CD4-positive, alpha-beta memory T cell (primary cell): ENCODE data around the gene KLRF1. TPM values are rescaled to one million over a fixed set of nuclear protein-coding genes. Genes with fewer than 3 reads are reported as not detected.

Source experiments
- CTCF ChIA-PET: fragments of 350-600 bp; sonication (Branson Sonifier 250); formaldehyde crosslinking; loops from one replicate; lab custom pipeline; 2021; ENCODE audit warnings: inconsistent platforms; ENCODE audit not compliant: partially characterized antibody; lab: Charles Lee
- POLR2A ChIA-PET: fragments of 350-600 bp; sonication (Branson Sonifier 250); formaldehyde crosslinking; loops from one replicate; lab custom pipeline; 2021; ENCODE audit not compliant: partially characterized antibody; lab: Charles Lee
- DNase-seq, 5 donors: peaks; one replicate each; pipeline versions ENCODE4 v3.0.0 to v3.0.0-alpha.2; 2020 to 2022; ENCODE audit warnings: mixed read lengths in 1 of 5
- H3K27ac ChIP-seq: one replicate; pipeline ENCODE4 v1.7.0; 2013; ENCODE audit warnings: low read depth, low read length
- H3K27me3 ChIP-seq: 2 replicates; pipeline ENCODE4 v1.7.0; 2013; ENCODE audit warnings: mild to moderate bottlenecking, low read length, moderate library complexity; ENCODE audit not compliant: insufficient read depth
- H3K36me3 ChIP-seq: 2 replicates; pipeline ENCODE4 v1.7.0; 2013; ENCODE audit warnings: mild to moderate bottlenecking, low read length, moderate library complexity; ENCODE audit not compliant: insufficient read depth
- H3K4me1 ChIP-seq: 2 replicates; pipeline ENCODE4 v1.7.0; 2013; ENCODE audit warnings: mild to moderate bottlenecking, low read length, moderate library complexity; ENCODE audit not compliant: insufficient read depth
- H3K4me3 ChIP-seq, 2 donors: one replicate each; pipeline ENCODE4 v1.7.0; 2013; ENCODE audit warnings: low read length in 2 of 2, mild to moderate bottlenecking in 1 of 2
- H3K9me3 ChIP-seq, 2 donors: one replicate each; pipeline ENCODE4 v1.7.0; 2013; ENCODE audit warnings: low read length in 2 of 2, control low read depth in 1 of 2; ENCODE audit not compliant: control insufficient read depth in 1 of 2
- H3K27ac Mint-ChIP-seq, 7 donors: one replicate each; pipeline ENCODE4 v1.8.0; 2020 to 2021; ENCODE audit warnings: mixed read lengths in 7 of 7, mild to moderate bottlenecking in 6 of 7, inconsistent platforms in 3 of 7, moderate library complexity in 3 of 7
- H3K27me3 Mint-ChIP-seq, 2 donors: one replicate each; pipeline ENCODE4 v1.8.0; 2020 to 2021; ENCODE audit warnings: mixed read lengths in 2 of 2
- H3K36me3 Mint-ChIP-seq, 2 donors: one replicate each; pipeline ENCODE4 v1.8.0; 2020 to 2021; ENCODE audit warnings: mixed read lengths in 2 of 2, inconsistent platforms in 1 of 2, mild to moderate bottlenecking in 1 of 2
- H3K4me1 Mint-ChIP-seq, 4 donors: one replicate each; pipeline ENCODE4 v1.8.0; 2020 to 2021; ENCODE audit warnings: mixed read lengths in 4 of 4, mild to moderate bottlenecking in 1 of 4
- H3K4me3 Mint-ChIP-seq, 8 donors: one replicate each; pipeline ENCODE4 v1.8.0; 2020 to 2021; ENCODE audit warnings: mixed read lengths in 8 of 8, mild to moderate bottlenecking in 7 of 8, moderate library complexity in 6 of 8, inconsistent platforms in 3 of 8
- H3K9me3 Mint-ChIP-seq, 8 donors: one replicate each; pipeline ENCODE4 v1.8.0; 2020 to 2021; ENCODE audit warnings: mixed read lengths in 8 of 8, mild to moderate bottlenecking in 5 of 8, inconsistent platforms in 3 of 8, moderate library complexity in 1 of 8
- intact Hi-C: fragments of 100-400 bp; cut with micrococcal nuclease; formaldehyde crosslinking; loops from one replicate; pipeline ENCODE4 v1.15.1; 2023
- polyA plus RNA-seq, 2 donors: library from polyadenylated mRNA; unstranded; fragments of 300-500 nt; fragmentation: Illumina TruSeq; gene quantifications; one replicate each; pipeline ENCODE4 v1.2.3, GENCODE V29; 2021
- total RNA-seq, 2 experiments: library from RNA; stranded (reverse); gene quantifications; one replicate each; pipeline ENCODE4 v1.2.3, GENCODE V29; 2021

The KLRF1 gene
- total and polyA plus RNA-seq, 4 experiments from 2014 or later: 0.28 to 1.1 (median 0.40) TPM

DNA sequence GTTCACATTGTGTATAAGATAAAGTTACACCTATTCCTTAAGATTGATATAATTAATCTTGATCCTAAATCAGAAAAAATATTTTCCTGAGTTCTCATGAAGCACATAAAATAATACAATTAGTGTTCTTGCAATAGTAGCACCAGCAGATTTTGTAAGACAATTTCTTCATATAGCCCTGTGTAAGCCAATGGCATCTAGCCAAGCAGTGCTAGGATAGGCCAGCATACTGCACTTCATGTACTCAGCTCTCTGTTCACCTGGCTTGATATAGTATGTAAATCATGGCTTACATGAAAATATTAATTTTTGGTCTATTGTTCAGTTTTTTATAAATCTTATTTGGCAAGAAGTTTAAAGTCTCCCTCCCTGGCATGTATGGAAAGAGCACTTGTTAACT lies 55.9 kb downstream of the KLRF1 start:
- no peaks in the 10 kb centered on the region for H3K27me3 ChIP-seq
- Mint-ChIP-seq H3K9me3 (no peaks in the 10 kb centered on the region), H3K27ac (no peak overlapping the region), H3K4me1 (peaks cover 0 to 5% (median 2%) of the 10 kb centered on the region in 4 donors), H3K36me3 (no peaks in the 10 kb centered on the region), H3K4me3 (no peak overlapping the region), H3K27me3 (peaks cover 0 to 1% of the 10 kb centered on the region in 2 donors)
- no peaks in the 10 kb centered on the region for H3K9me3 ChIP-seq
- CTCF ChIA-PET: no interaction called here
- H3K27ac ChIP-seq: no peak overlapping the region
- H3K36me3 ChIP-seq: no peaks in the 10 kb centered on the region
- no peak overlapping the region for H3K4me3 ChIP-seq
- POLR2A ChIA-PET: no interaction called here
- DNase-seq: no peak
- H3K4me1 ChIP-seq: no peaks in the 10 kb centered on the region
- intact Hi-C loops: no loop called here

DNA sequence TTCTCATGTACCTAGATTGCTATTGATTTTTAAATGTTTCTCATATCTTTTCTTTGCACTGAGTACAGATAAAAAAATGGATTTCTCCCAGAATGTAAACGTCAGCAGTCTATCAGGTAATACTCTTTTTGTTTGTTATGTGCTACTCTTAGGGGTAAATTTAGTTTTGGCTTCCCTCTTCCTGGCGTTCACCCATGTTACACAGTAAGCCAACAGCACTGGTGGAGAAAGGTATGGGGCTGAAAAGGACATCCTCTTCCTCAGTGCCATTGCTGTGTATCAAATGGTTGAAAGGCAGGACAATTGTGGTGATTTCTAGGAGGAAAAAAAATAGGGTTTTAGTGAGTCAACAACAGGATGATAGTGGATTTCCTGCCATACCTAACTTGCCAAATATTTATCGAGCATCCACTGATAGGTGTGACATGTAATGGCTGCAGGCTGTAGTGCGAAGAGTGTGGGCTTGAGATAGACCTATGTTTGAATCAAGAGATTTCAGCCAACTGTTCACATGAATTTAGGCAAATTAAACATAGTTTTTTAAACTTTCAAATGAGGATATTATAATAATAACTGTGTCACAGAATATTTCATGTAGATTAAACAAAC lies 61.5 kb downstream of the KLRF1 start:
- H3K27me3 ChIP-seq: no peaks in the 10 kb centered on the region
- H3K4me1 ChIP-seq: peaks cover 7% of the 10 kb centered on the region
- H3K4me3 Mint-ChIP-seq: peak overlapping the region in 2 of 8 donors; percentile 10 to 29
- H3K27me3 Mint-ChIP-seq: no peaks in the 10 kb centered on the region
- intact Hi-C loops: no loop called here
- DNase-seq: no peak
- no peak overlapping the region for H3K27ac ChIP-seq
- H3K9me3 ChIP-seq: no peaks in the 10 kb centered on the region
- H3K36me3 Mint-ChIP-seq: no peaks in the 10 kb centered on the region
- POLR2A ChIA-PET: interaction anchor here (1.1 kb wide), 1 partner anchor 19 kb away, joined by 3 read pairs; the partner anchor contains the start of gene CLEC2B
- H3K4me1 Mint-ChIP-seq: peaks cover 7 to 11% (median 8%) of the 10 kb centered on the region in 4 donors
- CTCF ChIA-PET: no interaction called here
- H3K36me3 ChIP-seq: no peaks in the 10 kb centered on the region
- H3K27ac Mint-ChIP-seq: peak overlapping the region in 3 of 7 donors; percentile 49 to 76 (median 76)
- no peak overlapping the region for H3K4me3 ChIP-seq
- peaks cover 0 to 3% (median 0%) of the 10 kb centered on the region in 8 donors for H3K9me3 Mint-ChIP-seq

Other genes with a start within 250 kb of the KLRF1 start
- gene KLRB1, start 219.6 kb upstream of the KLRF1 start, total RNA-seq: 10 to 100 TPM; 62.2 to 63.2 TPM
- gene KLRB1, start 219.6 kb upstream of the KLRF1 start, polyA plus RNA-seq: 100 to 1,000 TPM; 133 to 196 TPM
- 100 to 1,000 TPM; 294 to 297 TPM for gene CLEC2D, start 157.8 kb upstream of the KLRF1 start, total RNA-seq
- 100 to 1,000 TPM; 241 to 288 TPM for gene CLEC2D, start 157.8 kb upstream of the KLRF1 start, polyA plus RNA-seq
- 1 to 10 TPM; 7.2 to 8.6 TPM for gene CLECL1, start 94.4 kb upstream of the KLRF1 start, total RNA-seq
- 1 to 10 TPM; 4.3 to 7.5 TPM for gene CLECL1, start 94.4 kb upstream of the KLRF1 start, polyA plus RNA-seq
- 10 to 100 TPM; 31.0 to 35.9 TPM for gene CD69, start 66.6 kb upstream of the KLRF1 start, total RNA-seq
- 1,000 to 10,000 TPM in 1 of 2 donors, 100 to 1,000 TPM in 1; 145 to 1,121 TPM for gene CD69, start 66.6 kb upstream of the KLRF1 start, polyA plus RNA-seq
- 10 to 100 TPM; 72.5 to 74.6 TPM for gene CLEC2B, start 41.9 kb downstream of the KLRF1 start, total RNA-seq
- 10 to 100 TPM; 42.2 to 79.8 TPM for gene CLEC2B, start 41.9 kb downstream of the KLRF1 start, polyA plus RNA-seq
- not detected for gene KLRF2, start 54.0 kb downstream of the KLRF1 start, total RNA-seq
- gene KLRF2, start 54.0 kb downstream of the KLRF1 start, polyA plus RNA-seq: not detected
- not detected for gene CLEC2A, start 104.9 kb downstream of the KLRF1 start, total RNA-seq
- not detected for gene CLEC2A, start 104.9 kb downstream of the KLRF1 start, polyA plus RNA-seq
- gene CLEC12A, start 143.9 kb downstream of the KLRF1 start, total RNA-seq: under 1 TPM in 1 of 2 experiments, not detected in 1; 0.22 TPM
- gene CLEC12A, start 143.9 kb downstream of the KLRF1 start, polyA plus RNA-seq: not detected
- gene CLEC1B, start 171.6 kb downstream of the KLRF1 start, total RNA-seq: not detected
- gene CLEC1B, start 171.6 kb downstream of the KLRF1 start, polyA plus RNA-seq: not detected
- not detected for gene CLEC12B, start 183.1 kb downstream of the KLRF1 start, total RNA-seq
- not detected for gene CLEC12B, start 183.1 kb downstream of the KLRF1 start, polyA plus RNA-seq
- gene CLEC9A, start 203.2 kb downstream of the KLRF1 start, total RNA-seq: not detected
- gene CLEC9A, start 203.2 kb downstream of the KLRF1 start, polyA plus RNA-seq: not detected